ENCODE results near the gene ASH1L. TPM values are rescaled to one million over a fixed set of nuclear protein-coding genes. Genes with fewer than 3 reads are reported as not detected.
"Not testable (repeated sequence)": the region's sequence is repeated elsewhere in the genome, so short reads cannot be mapped to it uniquely, and the experiment has no call there.

The ASH1L gene
- total RNA-seq, 2 donors from 2014 or later = 34.0 to 51.4 TPM

DNA sequence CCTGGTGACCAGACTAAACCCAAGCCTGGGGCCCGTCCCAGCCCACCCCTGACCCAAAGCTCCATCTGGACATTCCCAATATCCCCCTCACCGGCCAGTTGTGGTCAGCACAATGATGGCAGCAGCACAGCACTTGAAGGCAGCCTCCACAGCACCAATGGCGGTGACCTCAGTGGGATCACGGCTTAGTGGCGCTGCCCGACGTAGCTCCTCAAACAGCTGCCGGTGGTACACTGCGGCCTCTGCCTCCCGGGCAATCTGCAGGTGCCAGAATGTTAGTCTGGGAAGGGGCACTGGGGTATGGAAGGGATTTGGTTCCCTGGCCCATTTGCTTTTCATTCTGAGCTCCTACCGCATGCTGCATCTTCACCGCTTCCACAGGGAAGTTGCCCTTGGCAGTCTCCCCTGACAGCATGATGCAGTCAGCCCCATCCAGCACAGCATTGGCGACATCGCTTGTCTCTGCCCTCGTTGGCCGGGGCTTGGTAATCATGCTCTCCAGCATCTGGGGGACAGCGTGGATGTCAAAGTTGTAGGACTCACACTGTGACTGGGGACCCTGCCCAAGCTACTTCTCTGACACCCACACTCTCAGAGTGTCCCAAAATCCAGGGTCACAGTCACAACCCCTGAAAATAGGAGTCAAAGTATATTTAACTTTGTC lies 269.4 kb downstream of the ASH1L start:
- 76 to 79% methylated on average over 7 to 17 of the region's 17 CpGs for WGBS, 2 donors
- H3K27ac ChIP-seq = no peak overlapping the region
- peaks cover 0 to 8% of the 10 kb centered on the region in 2 donors for H3K27me3 ChIP-seq
- H3K36me3 ChIP-seq (replicated peaks in 1 of 2; ENCODE audit: insufficient read depth in 1 of 2, low read depth in 2 of 2) = no peaks in the 10 kb centered on the region
- intact Hi-C loops (cut with DNase I) = no loop called here
- ATAC-seq (no peak), DNase-seq (no peak)
- TF ChIP-seq, protein P1, sequence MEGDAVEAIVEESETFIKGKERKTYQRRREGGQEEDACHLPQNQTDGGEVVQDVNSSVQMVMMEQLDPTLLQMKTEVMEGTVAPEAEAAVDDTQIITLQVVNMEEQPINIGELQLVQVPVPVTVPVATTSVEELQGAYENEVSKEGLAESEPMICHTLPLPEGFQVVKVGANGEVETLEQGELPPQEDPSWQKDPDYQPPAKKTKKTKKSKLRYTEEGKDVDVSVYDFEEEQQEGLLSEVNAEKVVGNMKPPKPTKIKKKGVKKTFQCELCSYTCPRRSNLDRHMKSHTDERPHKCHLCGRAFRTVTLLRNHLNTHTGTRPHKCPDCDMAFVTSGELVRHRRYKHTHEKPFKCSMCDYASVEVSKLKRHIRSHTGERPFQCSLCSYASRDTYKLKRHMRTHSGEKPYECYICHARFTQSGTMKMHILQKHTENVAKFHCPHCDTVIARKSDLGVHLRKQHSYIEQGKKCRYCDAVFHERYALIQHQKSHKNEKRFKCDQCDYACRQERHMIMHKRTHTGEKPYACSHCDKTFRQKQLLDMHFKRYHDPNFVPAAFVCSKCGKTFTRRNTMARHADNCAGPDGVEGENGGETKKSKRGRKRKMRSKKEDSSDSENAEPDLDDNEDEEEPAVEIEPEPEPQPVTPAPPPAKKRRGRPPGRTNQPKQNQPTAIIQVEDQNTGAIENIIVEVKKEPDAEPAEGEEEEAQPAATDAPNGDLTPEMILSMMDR (IDR thresholded peaks at IDR 0.05) = no peak
- TF ChIP-seq POLR2A (IDR thresholded peaks at IDR 0.05) = no peak
- peaks cover 10% of the 10 kb centered on the region for H3K4me1 ChIP-seq
- H3K9me3 ChIP-seq = no peaks in the 10 kb centered on the region
- no peak overlapping the region for H3K4me3 ChIP-seq

DNA sequence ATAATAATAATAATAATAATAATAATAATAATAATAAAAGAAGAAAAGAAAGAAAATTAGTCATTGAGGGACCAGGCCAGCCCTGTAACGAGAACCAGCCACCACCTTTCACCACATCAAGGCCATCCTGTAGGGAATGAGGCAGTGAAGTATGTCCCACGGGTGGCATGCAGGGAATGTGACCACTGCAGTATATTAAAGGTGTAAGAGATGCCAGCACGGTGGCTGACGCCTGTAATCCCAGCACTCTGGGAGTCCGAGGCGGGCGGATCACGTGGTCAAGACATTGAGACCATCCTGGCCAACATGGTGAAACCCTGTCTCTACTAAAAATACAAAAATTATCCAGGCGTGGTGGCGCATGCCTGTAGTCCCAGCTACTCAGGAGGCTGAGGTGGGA lies 271.6 kb downstream of the ASH1L start:
- ATAC-seq; H3K9me3 ChIP-seq; H3K36me3 ChIP-seq (replicated peaks in 1 of 2; ENCODE audit: insufficient read depth in 1 of 2, low read depth in 2 of 2); H3K27ac ChIP-seq; H3K4me3 ChIP-seq; H3K27me3 ChIP-seq; DNase-seq; intact Hi-C loops (cut with DNase I): not testable (repeated sequence)
- WGBS, 2 donors = 73 to 77% methylated on average over 10 of the region's 10 CpGs
- H3K4me1 ChIP-seq = peaks cover 10% of the 10 kb centered on the region

DNA sequence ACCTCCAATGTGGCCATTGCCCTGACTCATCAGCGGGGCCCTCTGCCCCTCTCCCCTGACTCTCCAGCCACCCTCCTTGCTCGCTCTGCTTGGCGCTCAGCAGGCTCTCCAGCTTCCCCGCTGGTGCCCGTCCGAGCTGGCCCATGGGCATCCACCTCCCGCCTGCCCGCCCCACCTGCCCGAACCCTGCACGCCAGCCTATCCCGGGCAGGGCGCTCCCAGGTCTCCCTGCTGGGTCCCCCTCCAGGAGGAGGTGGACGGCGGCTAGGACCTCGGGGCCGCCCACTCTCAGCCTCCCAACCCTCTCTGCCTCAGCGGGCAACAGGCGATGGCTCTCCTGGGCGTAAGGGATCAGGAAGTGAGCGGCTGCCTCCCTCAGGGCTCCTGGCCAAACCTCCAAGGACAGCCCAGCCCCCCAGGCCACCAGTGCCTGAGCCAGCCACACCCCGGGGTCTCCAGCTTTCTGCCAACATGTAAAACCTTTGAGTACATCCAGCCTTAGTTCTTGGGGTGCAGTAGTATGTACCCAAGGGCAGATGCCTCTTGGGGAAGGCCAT lies 274.5 kb downstream of the ASH1L start:
- no peaks in the 10 kb centered on the region for H3K27me3 ChIP-seq
- intact Hi-C loops (cut with DNase I) = no loop called here
- H3K9me3 ChIP-seq = no peaks in the 10 kb centered on the region
- H3K4me3 ChIP-seq = no peak overlapping the region
- no peaks in the 10 kb centered on the region for H3K4me1 ChIP-seq
- ATAC-seq = no peak
- DNase-seq = no peak
- no peak overlapping the region for H3K27ac ChIP-seq
- no peak for TF ChIP-seq POLR2A (IDR thresholded peaks at IDR 0.05)
- TF ChIP-seq, protein P1 (IDR thresholded peaks at IDR 0.05) = no peak
- H3K36me3 ChIP-seq (replicated peaks in 1 of 2; ENCODE audit: insufficient read depth in 1 of 2, low read depth in 2 of 2) = no peaks in the 10 kb centered on the region
- WGBS, 2 donors = 92 to 94% methylated on average over 17 to 20 of the region's 21 CpGs

DNA sequence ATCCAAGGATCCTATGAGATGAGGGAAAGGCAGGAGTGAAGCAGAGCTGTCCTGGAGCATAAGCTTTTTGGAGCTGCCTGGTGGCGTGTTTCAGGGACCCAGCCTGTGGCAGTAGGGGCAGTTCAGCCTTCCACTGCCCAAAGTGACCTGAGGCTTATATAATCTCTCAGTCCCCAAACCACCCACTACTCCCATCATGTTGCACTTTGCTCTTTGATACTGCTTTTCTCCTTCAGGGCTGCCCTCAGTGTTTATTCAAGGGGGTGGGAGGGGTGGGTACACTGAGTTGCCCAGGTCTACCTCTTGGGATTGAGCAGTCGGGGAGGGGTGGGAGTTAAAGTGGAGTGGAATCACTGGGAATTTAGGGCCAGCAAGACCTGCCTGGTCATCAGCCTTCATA lies 276.1 kb downstream of the ASH1L start:
- no peak for ATAC-seq
- no peaks in the 10 kb centered on the region for H3K9me3 ChIP-seq
- no peak for TF ChIP-seq POLR2A (IDR thresholded peaks at IDR 0.05)
- TF ChIP-seq, protein P1 (IDR thresholded peaks at IDR 0.05) = no peak

DNA sequence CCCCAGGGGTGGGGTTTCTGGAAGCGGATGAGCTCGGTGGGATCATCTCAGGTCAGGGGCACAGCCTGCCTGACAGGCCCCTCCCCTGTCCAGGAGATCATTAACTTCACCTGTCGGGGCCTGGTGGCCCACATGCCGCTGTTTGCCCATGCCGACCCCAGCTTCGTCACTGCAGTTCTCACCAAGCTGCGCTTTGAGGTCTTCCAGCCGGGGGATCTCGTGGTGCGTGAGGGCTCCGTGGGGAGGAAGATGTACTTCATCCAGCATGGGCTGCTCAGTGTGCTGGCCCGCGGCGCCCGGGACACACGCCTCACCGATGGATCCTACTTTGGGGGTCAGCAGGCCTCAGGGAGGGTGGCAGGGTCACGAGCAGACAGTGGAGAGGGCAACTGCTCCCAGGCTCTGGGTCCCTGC lies 277.0 kb downstream of the ASH1L start:
- DNase-seq (no peak), ATAC-seq (no peak)
- H3K9me3 ChIP-seq = no peaks in the 10 kb centered on the region
- no peaks in the 10 kb centered on the region for H3K4me1 ChIP-seq
- 50 to 79% methylated on average over 2 to 18 of the region's 18 CpGs for WGBS, 2 donors
- TF ChIP-seq, protein P1 (IDR thresholded peaks at IDR 0.05) = no peak
- TF ChIP-seq POLR2A (IDR thresholded peaks at IDR 0.05) = no peak
- H3K36me3 ChIP-seq (replicated peaks in 1 of 2; ENCODE audit: insufficient read depth in 1 of 2, low read depth in 2 of 2) = no peaks in the 10 kb centered on the region
- intact Hi-C loops (cut with DNase I) = no loop called here
- no peak overlapping the region for H3K27ac ChIP-seq
- H3K4me3 ChIP-seq = no peak overlapping the region
- H3K27me3 ChIP-seq = no peaks in the 10 kb centered on the region

More for the DNA sequence above, 276.1 kb downstream of the ASH1L start:
- intact Hi-C loops (cut with DNase I) = no loop called here
- DNase-seq = no peak
- H3K4me3 ChIP-seq = no peak overlapping the region
- no peaks in the 10 kb centered on the region for H3K36me3 ChIP-seq (replicated peaks in 1 of 2; ENCODE audit: insufficient read depth in 1 of 2, low read depth in 2 of 2)
- no peaks in the 10 kb centered on the region for H3K4me1 ChIP-seq
- WGBS, 2 donors = 84 to 88% methylated on average over 2 of the region's 2 CpGs
- H3K27me3 ChIP-seq = no peaks in the 10 kb centered on the region
- H3K27ac ChIP-seq = no peak overlapping the region

MicroRNAs encoded within 50 kb of the gene (microRNA counts, 767-probe panel; counts per million panel counts)
- microRNA hsa-miR-555 = 0 to 736 counts per million in 2 donors

Small RNAs within 50 kb of the gene (microRNA-seq; reads per million reads assigned to microRNA genes)
- gene MIR555 (ENCODE audit: borderline number of aligned reads in 2 of 2, borderline replicate concordance in 2 of 2) = 0 reads per million in 2 donors

Small RNAs within 50 kb of the gene (small RNA-seq; reads per million reads assigned to genes)
- gene AL353807.4 (not detected), gene RNU6-106P (not detected), gene RNU6-1297P (not detected)

Other genes with a start within 250 kb of the ASH1L start
- 10 to 100 TPM; 19.4 to 21.3 TPM for gene RUSC1, start 241.9 kb downstream of the ASH1L start, total RNA-seq
- 10 to 100 TPM; 19.5 to 50.4 TPM for gene MSTO1, start 47.4 kb upstream of the ASH1L start, total RNA-seq
- 10 to 100 TPM; 40.5 to 90.6 TPM for gene YY1AP1, start 126.0 kb upstream of the ASH1L start, total RNA-seq
- 100 to 1,000 TPM in 1 of 2 donors, 10 to 100 TPM in 1; 71.9 to 110 TPM for gene DAP3, start 126.3 kb upstream of the ASH1L start, total RNA-seq

Data from body of pancreas (tissue), 4 donors.